Suprapubic skin (tissue), 4 donors: ENCODE results near the gene NUP35.

Source experiments
- CTCF ChIP-seq, 2 donors: fragments of 200-600 bp in 1 of 2; fragments of 450-650 bp in 1 of 2; sonication (generic) in 1 of 2; IDR thresholded peaks; one replicate each; pipeline ENCODE4 v1.5.1; 2016 to 2019; ENCODE audit warnings: antibody characterized with exemption in 2 of 2, mild to moderate bottlenecking in 1 of 2, moderate library complexity in 1 of 2
- POLR2A ChIP-seq, 2 donors: fragments of 450-650 bp; IDR thresholded peaks; one replicate each; pipeline ENCODE4 v1.6.1; 2017; ENCODE audit warnings: antibody characterized with exemption in 2 of 2, mild to moderate bottlenecking in 2 of 2, moderate library complexity in 2 of 2
- POLR2AphosphoS5 ChIP-seq, 3 donors: sonication (generic); formaldehyde crosslinking; IDR thresholded peaks; one replicate each; pipeline ENCODE4 v1.6.1; 2017; ENCODE audit warnings: antibody characterized with exemption in 3 of 3

- no peak for TF ChIP-seq POLR2A (IDR thresholded peaks at IDR 0.05)
- no peak for TF ChIP-seq CTCF (IDR thresholded peaks at IDR 0.05)
- no peak for TF ChIP-seq POLR2AphosphoS5 (IDR thresholded peaks at IDR 0.05)
These were observed 61.3 kb downstream of the NUP35 start for GRCh38 chr2:183185534-183185933.
